ENCODE results near the gene MEIG1. TPM values are rescaled to one million over a fixed set of nuclear protein-coding genes. Genes with fewer than 3 reads are reported as not detected.

MEIG1 gene
- total RNA-seq, 1 experiment from 2014 or later = not detected

Other genes starting within 250 kb of the MEIG1 start
- 31.9 and 35.6 TPM in 2 replicates for gene FAM107B, start 184.5 kb upstream of the MEIG1 start, total RNA-seq (2014; rRNA removed; shearing (Covaris generic))
- gene CDNF, start 121.4 kb upstream of the MEIG1 start, total RNA-seq (2014; rRNA removed; shearing (Covaris generic)) = 0.29 and 0.38 TPM in 2 replicates
- 36.5 and 40.4 TPM in 2 replicates for gene HSPA14, start 121.1 kb upstream of the MEIG1 start, total RNA-seq (2014; rRNA removed; shearing (Covaris generic))
- gene MSANTD7, start 121.1 kb upstream of the MEIG1 start, total RNA-seq (2014; rRNA removed; shearing (Covaris generic)) = 18.2 and 25.7 TPM in 2 replicates
- 45.1 and 46.0 TPM in 2 replicates for gene SUV39H2, start 80.5 kb upstream of the MEIG1 start, total RNA-seq (2014; rRNA removed; shearing (Covaris generic))
- gene DCLRE1C, start 5.3 kb upstream of the MEIG1 start, total RNA-seq (2014; rRNA removed; shearing (Covaris generic)) = 15.9 and 17.2 TPM in 2 replicates
- 1.4 and 2.1 TPM in 2 replicates for gene OLAH, start 84.6 kb downstream of the MEIG1 start, total RNA-seq (2014; rRNA removed; shearing (Covaris generic))
- 7.3 and 9.1 TPM in 2 replicates for gene ACBD7, start 129.4 kb downstream of the MEIG1 start, total RNA-seq (2014; rRNA removed; shearing (Covaris generic))
- 2.8 and 13.9 TPM in 2 replicates for gene RPP38, start 138.0 kb downstream of the MEIG1 start, total RNA-seq (2014; rRNA removed; shearing (Covaris generic))
- gene NMT2, start 209.3 kb downstream of the MEIG1 start, total RNA-seq (2014; rRNA removed; shearing (Covaris generic)) = 53.7 and 80.6 TPM in 2 replicates